ENCODE measurements around the gene SEH1L.

SEH1L gene

GRCh38 chr18:13014818-13015217 lies 67.0 kb downstream of the SEH1L start:
- no peak for TF ChIP-seq CTCF (IDR thresholded peaks at IDR 0.05; ENCODE audit: low read depth, low read length)
- no peak for DNase-seq (ENCODE audit: low read depth in 2 of 2)
- H3K4me3 ChIP-seq (replicated peaks in 1 of 2; ENCODE audit: low read depth in 2 of 2, low read length in 2 of 2): no peak overlapping the region

GRCh38 chr18:13017247-13017875 lies 69.5 kb downstream of the SEH1L start:
- no peak overlapping the region for H3K4me3 ChIP-seq (replicated peaks in 1 of 2; ENCODE audit: low read depth in 2 of 2, low read length in 2 of 2)
- no peak for DNase-seq (ENCODE audit: low read depth in 2 of 2)
- TF ChIP-seq CTCF (IDR thresholded peaks at IDR 0.05; ENCODE audit: low read depth, low read length): no peak

- TF ChIP-seq CTCF (IDR thresholded peaks at IDR 0.05; ENCODE audit: low read depth, low read length): no peak
- DNase-seq (ENCODE audit: low read depth in 2 of 2): no peak
- H3K4me3 ChIP-seq (replicated peaks in 1 of 2; ENCODE audit: low read depth in 2 of 2, low read length in 2 of 2): no peak overlapping the region
Measured at GRCh38 chr18:13018374-13018773, 70.6 kb downstream of the SEH1L start.

GRCh38 chr18:13019301-13019700 lies 71.5 kb downstream of the SEH1L start:
- H3K4me3 ChIP-seq (replicated peaks in 1 of 2; ENCODE audit: low read depth in 2 of 2, low read length in 2 of 2): no peak overlapping the region
- DNase-seq (ENCODE audit: low read depth in 2 of 2): peak in 1 of 2 donors; percentile 55
- TF ChIP-seq CTCF (IDR thresholded peaks at IDR 0.05; ENCODE audit: low read depth, low read length): no peak

- no peak for DNase-seq (ENCODE audit: low read depth in 2 of 2)
- H3K4me3 ChIP-seq (replicated peaks in 1 of 2; ENCODE audit: low read depth in 2 of 2, low read length in 2 of 2): no peak overlapping the region
- TF ChIP-seq CTCF (IDR thresholded peaks at IDR 0.05; ENCODE audit: low read depth, low read length): no peak
Measured at GRCh38 chr18:13022644-13023043, 74.8 kb downstream of the SEH1L start.

GRCh38 chr18:13025233-13025632 lies 77.4 kb downstream of the SEH1L start:
- no peak for DNase-seq (ENCODE audit: low read depth in 2 of 2)
- TF ChIP-seq CTCF (IDR thresholded peaks at IDR 0.05; ENCODE audit: low read depth, low read length): no peak

More at GRCh38 chr18:13025233-13025632, 77.4 kb downstream of the SEH1L start:
- no peak overlapping the region for H3K4me3 ChIP-seq (replicated peaks in 1 of 2; ENCODE audit: low read depth in 2 of 2, low read length in 2 of 2)

Data from cardiac fibroblast (primary cell).